ENCODE data around the gene FGF1. TPM values are rescaled to one million over a fixed set of nuclear protein-coding genes. Genes with fewer than 3 reads are reported as not detected.

FGF1 gene
- total RNA-seq, 1 donor from 2014 or later: not detected

- peaks cover 5% of the 10 kb centered on the region for H3K27me3 Mint-ChIP-seq (ENCODE audit: insufficient read depth, low read depth)
- no peak overlapping the region for H3K27ac Mint-ChIP-seq
- Histone ChIP-seq H3K4me3 (no peak overlapping the region), H3F3A (ENCODE audit: low read depth) (no peaks in the 10 kb centered on the region), H3K4me2 (no peak overlapping the region), H3K27me3 (no peaks in the 10 kb centered on the region), H3K79me2 (ENCODE audit: low read depth) (no peaks in the 10 kb centered on the region), H3K4me1 (no peaks in the 10 kb centered on the region), H2AFZ (replicated peaks) (no peak overlapping the region), H4K20me1 (ENCODE audit: low read depth) (no peaks in the 10 kb centered on the region), H3K27ac (no peak overlapping the region), H3K36me3 (no peaks in the 10 kb centered on the region), H3K9me3 (ENCODE audit: low read depth) (no peaks in the 10 kb centered on the region), H3K9ac (no peak overlapping the region)
- no peaks in the 10 kb centered on the region for H3K36me3 Mint-ChIP-seq
- H3K9me3 Mint-ChIP-seq: no peaks in the 10 kb centered on the region
- no peak overlapping the region for H3K4me3 Mint-ChIP-seq
- no peak for TF ChIP-seq EZH2phosphoT487 (IDR thresholded peaks at IDR 0.05)
- TF ChIP-seq CTCF (IDR thresholded peaks at IDR 0.05): no peak
- TF ChIP-seq EZH2 (IDR thresholded peaks at IDR 0.05): no peak
- H3K4me1 Mint-ChIP-seq: peaks cover under 1% of the 10 kb centered on the region
- no peak for DNase-seq (ENCODE audit: low spot score)
Observed at GRCh38 chr5:142660731-142661130, 25.2 kb downstream of the FGF1 start.

- Mint-ChIP-seq H3K4me1 (peaks cover 4% of the 10 kb centered on the region), H3K36me3 (no peaks in the 10 kb centered on the region)
Observed at GRCh38 chr5:142660196-142660595, 25.7 kb downstream of the FGF1 start.

GRCh38 chr5:142659405-142659804 is 26.5 kb downstream of the FGF1 start:
- Histone ChIP-seq H3K4me1 (no peaks in the 10 kb centered on the region), H3K27me3 (no peaks in the 10 kb centered on the region), H2AFZ (replicated peaks) (no peak overlapping the region), H3F3A (ENCODE audit: low read depth) (no peaks in the 10 kb centered on the region), H3K79me2 (ENCODE audit: low read depth) (no peaks in the 10 kb centered on the region), H3K27ac (no peak overlapping the region), H3K36me3 (no peaks in the 10 kb centered on the region), H4K20me1 (ENCODE audit: low read depth) (no peaks in the 10 kb centered on the region), H3K9me3 (ENCODE audit: low read depth) (no peaks in the 10 kb centered on the region), H3K4me2 (no peak overlapping the region), H3K9ac (no peak overlapping the region), H3K4me3 (no peak overlapping the region)
- H3K27me3 Mint-ChIP-seq (ENCODE audit: insufficient read depth, low read depth): peaks cover 5% of the 10 kb centered on the region
- no peaks in the 10 kb centered on the region for H3K36me3 Mint-ChIP-seq
- H3K27ac Mint-ChIP-seq: no peak overlapping the region
- H3K4me1 Mint-ChIP-seq: peaks cover 4% of the 10 kb centered on the region
- no peak for TF ChIP-seq CTCF (IDR thresholded peaks at IDR 0.05)
- TF ChIP-seq EZH2 (IDR thresholded peaks at IDR 0.05): no peak
- no peak for TF ChIP-seq EZH2phosphoT487 (IDR thresholded peaks at IDR 0.05)
- H3K4me3 Mint-ChIP-seq: no peak overlapping the region
- no peaks in the 10 kb centered on the region for H3K9me3 Mint-ChIP-seq
- DNase-seq (ENCODE audit: low spot score): no peak

More at GRCh38 chr5:142660196-142660595, 25.7 kb downstream of the FGF1 start:
- no peak overlapping the region for H2AFZ ChIP-seq (replicated peaks)
- H3K36me3 ChIP-seq: no peaks in the 10 kb centered on the region
- no peaks in the 10 kb centered on the region for H3K4me1 ChIP-seq
- H3K27ac Mint-ChIP-seq: no peak overlapping the region
- H3K9me3 ChIP-seq (ENCODE audit: low read depth): no peaks in the 10 kb centered on the region
- H3K4me3 Mint-ChIP-seq: no peak overlapping the region
- H3K9me3 Mint-ChIP-seq: no peaks in the 10 kb centered on the region
- no peaks in the 10 kb centered on the region for H3F3A ChIP-seq (ENCODE audit: low read depth)
- H3K4me3 ChIP-seq: no peak overlapping the region
- no peaks in the 10 kb centered on the region for H3K79me2 ChIP-seq (ENCODE audit: low read depth)
- no peak for DNase-seq (ENCODE audit: low spot score)
- TF ChIP-seq CTCF (IDR thresholded peaks at IDR 0.05): no peak
- TF ChIP-seq EZH2 (IDR thresholded peaks at IDR 0.05): no peak
- no peak for TF ChIP-seq EZH2phosphoT487 (IDR thresholded peaks at IDR 0.05)
- H3K27me3 ChIP-seq: no peaks in the 10 kb centered on the region
- peaks cover 5% of the 10 kb centered on the region for H3K27me3 Mint-ChIP-seq (ENCODE audit: insufficient read depth, low read depth)
- H3K27ac ChIP-seq: no peak overlapping the region
- no peak overlapping the region for H3K9ac ChIP-seq
- no peak overlapping the region for H3K4me2 ChIP-seq
- no peaks in the 10 kb centered on the region for H4K20me1 ChIP-seq (ENCODE audit: low read depth)
